Measurements from ENCODE around the gene MYL7.

Gene MYL7

DNA sequence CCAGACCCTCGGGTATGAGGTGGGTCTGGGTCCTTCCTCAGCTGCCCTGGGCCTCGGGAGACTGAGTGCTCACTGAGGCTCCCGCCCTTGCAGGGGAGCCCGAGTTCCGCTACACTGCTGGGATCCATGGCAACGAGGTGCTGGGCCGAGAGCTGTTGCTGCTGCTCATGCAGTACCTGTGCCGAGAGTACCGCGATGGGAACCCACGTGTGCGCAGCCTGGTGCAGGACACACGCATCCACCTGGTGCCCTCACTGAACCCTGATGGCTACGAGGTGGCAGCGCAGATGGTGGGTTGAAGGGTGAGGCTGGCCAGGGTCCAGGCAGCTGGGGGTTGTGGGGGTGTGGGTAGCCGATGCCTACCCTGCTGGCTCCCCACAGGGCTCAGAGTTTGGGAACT is 29.4 kb downstream of the MYL7 start:
- no peak for DNase-seq (ENCODE audit: low spot score)

DNA sequence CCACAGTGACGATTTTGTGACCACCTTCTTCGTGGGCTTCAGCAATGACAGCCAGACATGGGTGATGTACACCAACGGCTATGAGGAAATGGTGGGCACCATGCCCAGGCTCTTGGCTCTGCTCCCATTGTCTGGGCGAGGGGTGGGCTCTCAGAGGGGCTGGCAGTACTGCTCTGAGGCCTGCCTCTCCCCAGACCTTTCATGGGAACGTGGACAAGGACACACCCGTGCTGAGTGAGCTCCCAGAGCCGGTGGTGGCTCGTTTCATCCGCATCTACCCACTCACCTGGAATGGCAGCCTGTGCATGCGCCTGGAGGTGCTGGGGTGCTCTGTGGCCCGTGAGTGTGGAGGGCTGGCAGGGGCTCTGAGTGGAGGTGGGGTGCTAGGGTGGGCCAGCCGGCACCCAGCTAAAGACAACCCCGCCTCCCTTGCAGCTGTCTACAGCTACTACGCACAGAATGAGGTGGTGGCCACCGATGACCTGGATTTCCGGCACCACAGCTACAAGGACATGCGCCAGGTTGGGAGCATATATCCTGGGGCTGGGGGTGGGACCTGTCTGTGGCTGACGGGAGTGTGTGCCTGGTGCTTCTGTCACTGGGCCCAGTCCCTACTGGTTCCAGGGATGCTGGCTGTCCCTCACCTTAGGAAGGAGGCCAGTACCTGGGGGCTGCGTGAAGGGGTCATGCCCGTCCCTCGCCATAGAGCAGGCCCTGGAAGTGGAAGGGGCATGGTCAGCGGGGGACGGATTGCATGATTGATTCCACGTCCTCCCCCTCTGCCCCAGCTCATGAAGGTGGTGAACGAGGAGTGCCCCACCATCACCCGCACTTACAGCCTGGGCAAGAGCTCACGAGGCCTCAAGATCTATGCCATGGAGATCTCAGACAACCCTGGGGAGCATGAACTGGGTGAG is 30.2 kb downstream of the MYL7 start:
- DNase-seq (ENCODE audit: low spot score), result no peak

- DNase-seq (ENCODE audit: low spot score), result no peak
These were observed 31.1 kb downstream of the MYL7 start for GRCh38 chr7:44109991-44110390.

DNA sequence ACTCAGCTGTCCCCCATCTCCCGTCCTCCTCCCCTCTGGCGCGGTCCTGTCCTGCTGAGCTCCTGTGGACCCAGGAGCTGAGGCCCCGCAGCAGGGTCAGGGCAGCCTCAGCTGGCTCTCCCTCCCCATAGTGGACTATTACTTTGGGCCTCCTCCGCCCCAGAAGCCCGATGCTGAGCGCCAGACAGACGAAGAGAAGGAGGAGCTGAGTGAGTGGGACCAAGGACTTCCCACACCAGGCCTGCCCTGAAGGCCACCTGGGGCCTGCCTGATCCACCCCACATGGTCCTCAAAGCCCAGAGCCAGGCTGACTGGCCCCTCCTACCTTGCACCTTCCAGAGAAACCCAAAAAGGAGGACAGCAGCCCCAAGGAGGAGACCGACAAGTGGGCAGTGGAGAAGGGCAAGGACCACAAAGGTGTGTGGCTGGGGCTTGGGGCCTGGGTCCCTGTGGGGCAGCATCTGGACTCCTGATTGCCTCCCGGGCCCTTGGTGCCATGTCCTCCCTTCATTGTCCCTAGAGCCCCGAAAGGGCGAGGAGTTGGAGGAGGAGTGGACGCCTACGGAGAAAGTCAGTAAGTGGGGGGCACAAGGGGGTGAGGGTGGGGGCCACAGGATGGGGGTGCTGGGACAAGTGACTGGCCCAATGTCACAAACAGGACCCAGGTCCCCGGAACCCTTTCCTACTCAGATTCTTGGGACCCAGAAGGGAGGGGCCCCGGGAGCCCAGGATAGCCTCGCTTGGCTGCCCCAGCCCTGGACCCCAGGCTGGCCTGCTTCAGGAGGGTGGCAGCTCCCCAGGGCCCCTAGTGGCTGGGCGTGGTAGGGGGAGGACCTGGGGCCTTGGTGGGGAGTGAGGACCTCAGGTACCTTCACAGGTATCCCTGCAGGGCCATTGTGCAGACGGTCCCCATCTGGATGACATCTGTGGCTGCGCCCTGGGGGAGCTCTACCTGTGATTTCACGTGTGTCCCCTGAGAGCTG is 32.1 kb downstream of the MYL7 start:
- no peak for DNase-seq (ENCODE audit: low spot score)

- DNase-seq (ENCODE audit: low spot score), result no peak
These were observed 33.0 kb downstream of the MYL7 start for GRCh38 chr7:44107961-44108767.

GRCh38 chr7:44107116-44107960 is 33.8 kb downstream of the MYL7 start:
- no peak for DNase-seq (ENCODE audit: low spot score)

DNA sequence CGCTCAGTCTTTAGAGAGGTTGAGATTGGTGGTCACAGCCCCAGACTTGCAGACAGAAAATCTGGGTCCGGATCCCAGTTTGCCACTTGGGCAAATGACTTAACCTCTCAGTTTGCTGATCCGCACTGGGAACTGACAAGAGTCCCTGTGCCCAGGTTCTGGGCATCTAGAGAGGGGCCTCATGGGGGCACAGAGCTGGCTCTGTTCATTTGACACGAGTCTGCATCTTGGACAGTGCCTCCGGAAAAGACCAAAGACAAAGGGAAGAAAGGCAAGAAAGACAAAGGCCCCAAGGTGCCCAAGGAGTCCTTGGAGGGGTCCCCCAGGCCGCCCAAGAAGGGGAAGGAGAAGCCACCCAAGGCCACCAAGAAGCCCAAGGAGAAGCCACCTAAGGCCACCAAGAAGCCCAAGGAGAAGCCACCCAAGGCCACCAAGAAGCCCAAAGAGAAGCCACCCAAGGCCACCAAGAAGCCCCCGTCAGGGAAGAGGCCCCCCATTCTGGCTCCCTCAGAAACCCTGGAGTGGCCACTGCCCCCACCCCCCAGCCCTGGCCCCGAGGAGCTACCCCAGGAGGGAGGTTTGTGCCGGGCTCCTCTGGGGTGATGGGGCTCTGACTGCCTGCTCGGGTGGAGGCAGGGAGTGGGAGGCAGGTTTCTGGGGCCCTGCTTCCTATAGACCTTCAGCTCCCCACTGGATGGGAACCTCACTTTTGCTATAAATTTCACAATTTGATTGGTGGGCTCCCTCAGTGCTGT is 34.6 kb downstream of the MYL7 start:
- no peak for DNase-seq (ENCODE audit: low spot score)

- no peak for DNase-seq (ENCODE audit: low spot score)
These were observed 35.3 kb downstream of the MYL7 start for GRCh38 chr7:44105832-44106231.

DNA sequence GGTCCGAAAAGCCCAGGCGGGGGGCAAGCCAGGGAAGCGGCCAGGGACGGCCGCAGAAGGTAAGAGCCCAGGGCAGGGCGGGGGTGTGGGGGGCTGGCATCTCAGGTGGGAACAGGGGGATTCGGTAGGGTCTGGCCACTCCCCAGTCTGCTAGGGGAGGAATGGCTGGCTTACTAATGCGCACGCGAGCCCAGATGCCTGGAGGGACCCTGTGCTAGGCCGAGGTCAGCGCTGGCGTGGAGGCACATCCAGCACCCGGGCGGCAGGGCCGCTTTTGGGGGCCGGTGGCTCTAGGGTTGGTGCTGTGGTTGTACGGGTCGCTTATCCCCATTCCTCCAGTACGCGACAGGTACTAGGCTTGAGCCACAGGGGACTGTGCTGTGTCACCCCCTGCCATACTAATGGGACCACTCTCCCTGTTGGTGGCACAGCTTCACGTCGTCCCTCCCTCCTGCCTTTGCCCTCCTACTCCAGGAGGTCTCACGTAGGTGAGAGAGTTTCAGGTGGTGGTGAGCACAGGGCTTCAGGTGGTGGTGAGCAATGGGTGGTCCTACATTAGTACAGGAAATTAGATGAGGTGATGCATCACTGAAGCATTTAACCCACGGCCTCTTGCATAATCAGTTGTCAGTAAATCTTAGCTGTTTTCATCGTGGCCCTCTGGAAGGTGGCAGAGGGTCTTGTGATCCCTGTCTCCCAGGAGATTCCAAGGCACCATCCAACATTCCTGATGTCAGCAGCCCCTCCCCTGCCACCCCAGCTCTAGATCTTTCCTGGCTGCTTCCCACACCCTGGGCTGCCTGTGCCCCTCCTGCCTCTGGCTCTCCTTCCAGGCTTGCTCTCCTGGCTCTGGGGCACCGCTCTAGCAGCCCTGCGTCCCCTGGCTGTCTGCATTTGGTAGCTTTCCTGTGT is 36.0 kb downstream of the MYL7 start:
- DNase-seq (ENCODE audit: low spot score), result no peak

GRCh38 chr7:44103923-44104859 is 36.9 kb downstream of the MYL7 start, which contains the start of gene AEBP1:
TSS of gene AEBP1 (plus strand) at chr7:44104345. CDS start at chr7:44104666, 321 bp downstream.
- DNase-seq (ENCODE audit: low spot score), result no peak

- no peak for DNase-seq (ENCODE audit: low spot score)
These were observed 37.6 kb downstream of the MYL7 start for GRCh38 chr7:44103566-44103922.

DNA sequence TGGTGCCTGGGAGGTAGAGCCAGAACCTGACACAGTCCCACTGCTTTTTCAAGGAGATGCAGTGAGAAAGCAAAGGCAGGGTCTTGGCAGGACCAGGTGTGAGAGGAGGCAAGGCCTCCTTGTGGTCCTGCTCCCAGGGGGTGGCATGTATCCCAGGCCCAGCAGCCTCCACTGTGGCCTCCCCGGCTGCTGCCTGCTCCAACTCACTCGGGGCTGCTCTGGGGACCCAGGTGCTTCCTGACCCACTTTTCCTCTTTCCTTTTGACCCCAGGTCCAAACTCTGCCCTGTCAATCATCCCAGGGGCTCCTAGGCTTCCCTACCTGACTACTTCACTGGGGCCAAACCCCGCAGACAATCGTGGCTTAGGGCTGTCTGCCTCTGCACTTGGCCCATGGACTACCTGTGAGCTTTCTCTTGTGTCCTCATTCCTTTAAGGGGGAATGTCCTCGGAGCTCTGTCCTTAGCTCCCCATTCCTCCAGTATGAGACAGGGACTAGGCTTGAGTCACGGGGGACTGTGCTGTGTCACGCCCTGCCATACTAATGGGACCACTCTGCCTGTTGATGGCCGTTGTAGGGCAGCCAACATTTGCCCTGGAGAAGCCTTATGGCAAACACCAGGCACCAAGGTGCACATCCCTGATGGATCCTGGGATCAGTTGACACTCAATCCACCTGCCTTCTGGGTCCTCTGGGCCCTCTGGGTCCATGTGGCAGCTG is 38.1 kb downstream of the MYL7 start:
- DNase-seq (ENCODE audit: low spot score), result no peak

DNA sequence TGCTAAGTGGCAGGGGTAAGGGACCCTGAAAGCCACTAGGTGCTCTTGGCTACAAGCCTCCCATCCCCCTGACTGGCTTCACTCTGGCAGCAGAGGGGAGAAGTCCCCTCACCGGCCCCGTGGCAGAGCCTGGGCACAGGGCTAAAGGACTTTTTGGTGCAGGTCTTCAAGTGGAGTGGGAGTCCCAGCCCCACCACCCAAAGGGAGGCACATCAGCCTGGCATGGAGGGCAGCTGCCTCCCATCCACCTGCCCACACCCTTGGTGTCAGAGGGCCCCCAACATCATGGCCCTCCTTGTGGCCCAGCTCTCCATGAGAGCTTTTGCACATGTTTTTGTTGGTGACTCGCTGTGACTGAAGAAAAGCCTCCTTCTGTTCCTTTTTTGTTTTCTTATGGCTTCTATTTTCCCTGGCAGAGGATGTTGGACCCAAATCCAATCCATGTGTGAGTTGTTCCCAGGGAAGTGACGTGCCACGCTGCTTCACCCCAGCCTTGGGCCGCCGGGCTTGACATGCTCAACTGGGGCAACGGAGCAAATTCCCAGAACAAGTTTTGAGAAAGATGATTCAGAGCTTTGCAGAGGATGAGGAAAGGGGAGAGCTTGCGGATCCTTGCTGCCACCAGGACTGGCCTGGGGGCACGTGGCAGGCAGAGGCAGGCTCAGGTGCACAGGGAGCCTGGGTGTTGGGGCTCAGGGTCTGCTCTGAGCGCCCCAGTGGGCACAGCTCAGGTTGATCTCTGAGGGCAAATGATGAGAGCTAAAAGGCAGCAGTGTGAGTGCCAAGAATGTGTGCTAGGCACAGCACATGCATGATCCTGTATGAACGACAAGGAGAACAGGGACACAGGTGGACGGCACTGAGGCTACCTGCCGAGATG is 38.9 kb downstream of the MYL7 start:
- DNase-seq (ENCODE audit: low spot score), result no peak

DNA sequence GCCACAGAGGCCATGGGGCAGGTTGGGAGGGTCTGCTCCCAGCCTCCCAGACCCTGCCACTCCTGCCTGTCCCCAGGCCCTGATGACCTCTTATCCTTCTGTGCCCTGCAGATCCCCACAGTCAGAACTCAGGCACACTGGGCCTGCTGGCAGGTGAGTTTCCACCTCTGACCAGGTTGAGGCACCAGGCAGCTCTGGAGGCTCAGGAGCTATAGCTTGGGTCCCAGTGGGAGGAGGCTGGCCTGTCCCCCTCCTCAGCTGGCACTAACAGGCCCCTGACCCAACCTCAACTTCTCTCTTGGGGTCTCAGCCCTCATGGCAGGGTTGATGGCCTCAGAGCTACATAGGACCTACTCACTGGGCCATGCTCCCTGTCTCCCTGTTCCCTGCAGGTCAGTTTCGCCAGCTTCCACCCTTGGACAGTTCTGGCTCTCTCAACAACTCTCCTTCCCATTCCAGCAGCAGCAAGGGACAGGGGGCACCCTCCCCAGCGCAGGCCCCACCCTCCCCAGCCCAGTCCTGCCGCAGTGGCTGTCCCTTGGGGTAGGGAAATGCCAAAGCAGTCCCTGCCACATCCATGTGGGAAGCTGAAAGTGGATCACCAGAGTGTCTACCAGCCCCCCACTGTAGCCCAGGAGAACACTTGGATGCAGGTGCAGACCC is 39.7 kb downstream of the MYL7 start:
- no peak for DNase-seq (ENCODE audit: low spot score)

GRCh38 chr7:44100458-44101302 is 40.5 kb downstream of the MYL7 start:
- DNase-seq (ENCODE audit: low spot score), result no peak

All from COLO829 (cell line).